ENCODE data around the gene FAT4. TPM values are rescaled to one million over a fixed set of nuclear protein-coding genes. Genes with fewer than 3 reads are reported as not detected.

The FAT4 gene
- total RNA-seq, 1 donor from 2014 or later, result 26.0 TPM

DNA sequence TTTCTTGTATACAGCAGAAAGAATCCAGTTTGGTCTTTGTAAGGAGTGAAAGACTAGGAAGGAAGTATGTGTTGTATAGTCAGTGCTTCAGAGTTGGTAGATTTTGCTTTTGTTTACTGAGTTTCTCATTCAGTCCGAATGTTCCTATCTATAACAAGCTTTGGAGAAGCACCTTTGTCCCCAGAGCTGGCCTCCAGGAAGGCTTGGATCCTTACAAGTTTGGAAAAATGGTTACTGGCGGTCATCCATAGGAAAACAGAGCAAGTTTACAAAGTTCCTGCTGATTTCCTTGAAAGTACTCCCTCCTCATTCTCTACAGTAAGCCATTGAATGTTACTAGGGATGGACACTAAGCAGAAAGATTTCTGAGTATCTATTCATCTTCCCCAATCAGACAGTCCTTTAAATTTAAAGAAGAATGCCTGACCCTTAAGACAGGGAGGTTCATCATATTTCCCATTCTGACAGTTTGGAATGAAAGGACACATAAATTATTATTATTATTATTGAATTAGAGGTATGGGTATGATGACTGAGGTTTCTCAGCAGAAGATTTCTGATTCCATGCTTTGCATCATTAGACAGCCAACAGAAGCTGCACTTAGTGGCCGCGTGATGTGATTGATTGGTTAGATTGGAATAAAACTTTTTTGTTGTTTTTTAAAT lies 35.8 kb downstream of the FAT4 start:
- no peak overlapping the region for H3K4me3 Mint-ChIP-seq
- peaks cover 43% of the 10 kb centered on the region for H3K4me1 Mint-ChIP-seq
- no peaks in the 10 kb centered on the region for H3K27me3 Mint-ChIP-seq (ENCODE audit: low read depth)
- H3K36me3 Mint-ChIP-seq (ENCODE audit: low read depth), result no peaks in the 10 kb centered on the region
- TF ChIP-seq, protein P1, sequence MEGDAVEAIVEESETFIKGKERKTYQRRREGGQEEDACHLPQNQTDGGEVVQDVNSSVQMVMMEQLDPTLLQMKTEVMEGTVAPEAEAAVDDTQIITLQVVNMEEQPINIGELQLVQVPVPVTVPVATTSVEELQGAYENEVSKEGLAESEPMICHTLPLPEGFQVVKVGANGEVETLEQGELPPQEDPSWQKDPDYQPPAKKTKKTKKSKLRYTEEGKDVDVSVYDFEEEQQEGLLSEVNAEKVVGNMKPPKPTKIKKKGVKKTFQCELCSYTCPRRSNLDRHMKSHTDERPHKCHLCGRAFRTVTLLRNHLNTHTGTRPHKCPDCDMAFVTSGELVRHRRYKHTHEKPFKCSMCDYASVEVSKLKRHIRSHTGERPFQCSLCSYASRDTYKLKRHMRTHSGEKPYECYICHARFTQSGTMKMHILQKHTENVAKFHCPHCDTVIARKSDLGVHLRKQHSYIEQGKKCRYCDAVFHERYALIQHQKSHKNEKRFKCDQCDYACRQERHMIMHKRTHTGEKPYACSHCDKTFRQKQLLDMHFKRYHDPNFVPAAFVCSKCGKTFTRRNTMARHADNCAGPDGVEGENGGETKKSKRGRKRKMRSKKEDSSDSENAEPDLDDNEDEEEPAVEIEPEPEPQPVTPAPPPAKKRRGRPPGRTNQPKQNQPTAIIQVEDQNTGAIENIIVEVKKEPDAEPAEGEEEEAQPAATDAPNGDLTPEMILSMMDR (conservative IDR thresholded peaks at IDR 0.05), result no peak
- H3K27ac Mint-ChIP-seq (ENCODE audit: unreplicated experiment), result no peak overlapping the region
- H3K9me3 Mint-ChIP-seq, result no peaks in the 10 kb centered on the region
- no peak for DNase-seq (ENCODE audit: low read depth, low spot score)

DNA sequence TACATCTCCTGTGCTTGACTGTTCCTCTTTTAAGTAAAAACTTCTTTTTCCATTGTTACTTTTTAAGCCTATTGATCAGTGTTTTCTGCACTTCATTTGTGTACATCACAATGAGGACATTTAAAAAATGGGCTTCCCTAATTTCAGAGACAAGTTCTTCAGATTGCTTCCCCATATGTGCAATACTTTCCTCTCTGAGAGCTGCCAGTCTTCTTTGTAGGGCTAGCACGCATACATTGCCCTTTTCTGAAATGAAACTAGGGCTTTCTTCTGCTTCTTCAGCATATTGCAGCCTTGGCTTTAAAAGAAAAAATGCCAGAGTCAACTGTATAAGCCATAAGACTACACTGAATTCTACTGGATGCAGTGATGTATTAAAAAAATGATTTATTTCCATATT lies 37.8 kb downstream of the FAT4 start:
- H3K36me3 Mint-ChIP-seq (ENCODE audit: low read depth), result no peaks in the 10 kb centered on the region
- TF ChIP-seq, protein P1 (conservative IDR thresholded peaks at IDR 0.05), result no peak
- no peak overlapping the region for H3K27ac Mint-ChIP-seq (ENCODE audit: unreplicated experiment)
- no peaks in the 10 kb centered on the region for H3K27me3 Mint-ChIP-seq (ENCODE audit: low read depth)
- DNase-seq (ENCODE audit: low read depth, low spot score), result no peak
- no peaks in the 10 kb centered on the region for H3K9me3 Mint-ChIP-seq
- H3K4me3 Mint-ChIP-seq, result no peak overlapping the region
- H3K4me1 Mint-ChIP-seq, result peaks cover 41% of the 10 kb centered on the region

DNA sequence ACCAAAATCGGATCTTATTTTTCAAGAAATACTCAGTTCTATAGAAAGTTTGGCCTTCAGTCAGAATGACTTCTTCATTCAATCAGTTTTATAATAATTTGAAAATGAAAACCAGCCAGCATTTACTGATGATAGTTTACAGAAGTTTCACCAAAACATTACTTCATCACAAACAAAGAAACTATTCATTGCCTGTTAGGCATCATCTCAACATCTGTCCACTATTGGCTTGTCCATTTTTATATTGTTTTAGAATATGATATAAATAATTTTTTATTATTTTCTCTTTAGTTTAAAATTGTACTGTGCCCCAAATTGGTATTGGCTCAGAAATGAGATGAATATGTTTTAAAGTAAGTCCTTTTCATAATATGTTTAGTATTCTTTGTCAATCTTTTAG lies 38.4 kb downstream of the FAT4 start:
- no peaks in the 10 kb centered on the region for H3K27me3 Mint-ChIP-seq (ENCODE audit: low read depth)
- H3K4me1 Mint-ChIP-seq, result peaks cover 45% of the 10 kb centered on the region
- TF ChIP-seq, protein P1 (conservative IDR thresholded peaks at IDR 0.05), result no peak
- no peaks in the 10 kb centered on the region for H3K36me3 Mint-ChIP-seq (ENCODE audit: low read depth)
- no peak overlapping the region for H3K4me3 Mint-ChIP-seq
- no peaks in the 10 kb centered on the region for H3K9me3 Mint-ChIP-seq
- H3K27ac Mint-ChIP-seq (ENCODE audit: unreplicated experiment), result no peak overlapping the region
- DNase-seq (ENCODE audit: low read depth, low spot score), result no peak

DNA sequence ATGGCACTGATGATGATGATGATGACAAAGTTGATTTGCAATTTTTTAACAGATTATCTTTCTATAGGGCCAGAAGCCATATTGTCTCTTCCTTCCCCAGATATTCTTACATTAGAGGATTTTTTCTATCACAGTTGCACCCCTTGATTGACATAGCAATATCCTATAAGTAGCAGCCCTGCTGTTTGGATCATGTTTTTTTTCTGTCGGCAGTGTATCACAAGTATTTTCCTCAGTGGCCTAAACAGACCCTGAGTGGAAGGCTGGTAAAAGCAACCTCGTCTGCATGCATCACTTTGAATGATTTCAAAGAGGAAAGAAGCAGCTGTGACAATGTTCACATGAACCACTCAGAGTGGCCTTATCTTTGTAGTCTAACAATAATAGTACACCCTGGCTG lies 41.0 kb downstream of the FAT4 start:
- H3K4me1 Mint-ChIP-seq, result peaks cover 52% of the 10 kb centered on the region
- H3K9me3 Mint-ChIP-seq, result no peaks in the 10 kb centered on the region
- no peaks in the 10 kb centered on the region for H3K27me3 Mint-ChIP-seq (ENCODE audit: low read depth)
- no peak overlapping the region for H3K27ac Mint-ChIP-seq (ENCODE audit: unreplicated experiment)
- TF ChIP-seq, protein P1 (conservative IDR thresholded peaks at IDR 0.05), result no peak
- H3K36me3 Mint-ChIP-seq (ENCODE audit: low read depth), result no peaks in the 10 kb centered on the region
- no peak for DNase-seq (ENCODE audit: low read depth, low spot score)
- peak overlapping the region; percentile 29 for H3K4me3 Mint-ChIP-seq

DNA sequence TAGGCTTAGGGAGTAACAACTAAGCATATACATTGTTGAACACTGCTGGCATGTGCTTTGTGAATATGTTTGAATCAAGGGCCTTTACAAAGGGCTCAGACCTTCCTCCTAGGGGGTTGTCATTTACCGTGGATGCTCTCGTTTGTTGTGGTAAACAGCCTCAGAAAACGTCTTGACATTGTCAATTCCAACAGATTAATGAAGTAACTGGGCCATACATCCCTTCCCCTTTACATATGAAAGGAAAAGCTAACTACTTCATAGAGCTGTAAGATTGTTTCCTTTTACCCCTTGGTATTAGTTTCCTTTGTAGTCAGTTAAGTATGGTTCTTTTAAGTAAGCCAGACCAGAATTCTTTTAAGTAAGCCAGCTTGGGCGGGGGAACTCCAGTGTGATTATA lies 42.9 kb downstream of the FAT4 start:
- Mint-ChIP-seq H3K9me3 (no peaks in the 10 kb centered on the region), H3K36me3 (ENCODE audit: low read depth) (no peaks in the 10 kb centered on the region), H3K4me3 (peak overlapping the region; percentile 3), H3K27ac (ENCODE audit: unreplicated experiment) (no peak overlapping the region), H3K27me3 (ENCODE audit: low read depth) (no peaks in the 10 kb centered on the region), H3K4me1 (peaks cover 41% of the 10 kb centered on the region)
- TF ChIP-seq, protein P1 (conservative IDR thresholded peaks at IDR 0.05), result no peak
- DNase-seq (ENCODE audit: low read depth, low spot score), result no peak

All from neural crest cell (in vitro differentiated cells).